Thymus (tissue), 11 donors: ENCODE results near the gene APBB2. TPM values are rescaled to one million over a fixed set of nuclear protein-coding genes. Genes with fewer than 3 reads are reported as not detected.
A peak's percentile ranks its signal among the peaks of the same experiment; 100 is the strongest.

ENCODE experiments used
- DNase-seq, 9 donors: peaks; one replicate each; pipeline ENCODE4 v3.0.0-alpha.2; 2013; ENCODE audit warnings: low spot score in 9 of 9, low read depth in 6 of 9, missing footprints in 1 of 9
- H3K27ac ChIP-seq, 2 donors: one replicate each; pipeline ENCODE4 v1.5.1; 2013; ENCODE audit warnings: control low read depth in 1 of 2, low read depth in 1 of 2, low read length in 1 of 2, mild to moderate bottlenecking in 1 of 2, moderate library complexity in 1 of 2
- H3K27me3 ChIP-seq, 2 donors: one replicate each; pipeline ENCODE4 v1.5.1; 2013; ENCODE audit warnings: low read length in 1 of 2; ENCODE audit not compliant: control insufficient read depth in 2 of 2, insufficient read depth in 1 of 2
- H3K36me3 ChIP-seq, 2 donors: one replicate each; pipeline ENCODE4 v1.5.1; 2013; ENCODE audit warnings: low read length in 1 of 2, mild to moderate bottlenecking in 1 of 2, moderate library complexity in 1 of 2; ENCODE audit not compliant: control insufficient read depth in 2 of 2, insufficient read depth in 2 of 2
- H3K4me1 ChIP-seq, 2 donors: one replicate each; pipeline ENCODE4 v1.5.1; 2013; ENCODE audit warnings: low read length in 2 of 2; ENCODE audit not compliant: control insufficient read depth in 2 of 2, insufficient read depth in 2 of 2
- H3K4me3 ChIP-seq, 2 donors: one replicate each; pipeline ENCODE4 v1.5.1; 2013; ENCODE audit warnings: low read length in 2 of 2, control low read depth in 1 of 2, mild to moderate bottlenecking in 1 of 2
- H3K9me3 ChIP-seq, 2 donors: one replicate each; pipeline ENCODE4 v1.5.1; 2013; ENCODE audit warnings: low read length in 1 of 2, mild to moderate bottlenecking in 1 of 2; ENCODE audit not compliant: control insufficient read depth in 2 of 2, insufficient read depth in 1 of 2
- WGBS: extraction: QIAGEN DNeasy Blood & Tissue Kit; methylation state at CpG from one replicate; pipeline ENCODE4 v1.1.7; 2013; 5-methylcytosine and 5-hydroxymethylcytosine counted together
- polyA plus RNA-seq: library from polyadenylated mRNA; stranded (reverse); fragments of 200-250 nt; gene quantifications from one replicate; pipeline ENCODE4 v1.2.3, GENCODE V29; 2013
- total RNA-seq: library from RNA; stranded (reverse); fragments of 120-200 nt; gene quantifications from one replicate; pipeline ENCODE4 v1.2.4, GENCODE V29; 2013
- donor health status: healthy.

APBB2 gene
- total and polyA plus RNA-seq, 2 donors, result 10.0 to 20.2 TPM

DNA sequence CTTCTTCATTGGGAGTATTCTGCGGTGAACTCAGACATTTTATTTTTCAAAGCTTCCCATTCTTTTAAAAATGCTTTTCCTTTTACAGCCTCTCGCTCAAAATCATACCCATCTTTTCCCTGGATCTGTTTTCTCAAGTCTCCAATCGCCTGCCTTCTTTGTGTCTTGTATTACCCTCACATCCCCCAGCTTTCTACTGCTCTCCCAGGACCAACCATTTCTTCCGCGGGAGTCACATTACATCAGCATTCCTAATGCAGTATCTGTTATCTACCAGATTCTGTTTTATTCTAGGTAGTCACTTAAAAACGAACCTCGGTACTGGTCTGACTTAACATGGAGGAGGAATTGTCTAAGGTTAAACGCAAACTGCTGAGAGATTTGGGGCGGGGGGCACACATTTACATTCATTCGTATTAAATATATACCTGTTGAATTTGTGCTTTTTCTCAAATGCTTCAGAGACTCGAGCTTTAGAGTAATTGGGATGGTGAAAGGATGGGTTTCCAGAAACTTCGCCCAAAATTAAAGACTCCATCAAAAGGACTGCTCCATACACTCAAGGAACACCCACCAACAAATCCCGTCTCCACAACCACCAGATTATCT is 41.9 kb upstream of the APBB2 start:
- 23% methylated on average over 13 of the region's 13 CpGs for WGBS
- H3K27ac ChIP-seq, result no peak overlapping the region
- DNase-seq, result no peak
- H3K4me3 ChIP-seq, result peak overlapping the region in 1 of 2 donors; percentile 33
- H3K4me1 ChIP-seq, result peaks cover 7 to 12% of the 10 kb centered on the region in 2 donors
- no peaks in the 10 kb centered on the region for H3K36me3 ChIP-seq
- H3K9me3 ChIP-seq, result no peaks in the 10 kb centered on the region
- peaks cover 33 to 54% of the 10 kb centered on the region in 2 donors for H3K27me3 ChIP-seq

- Histone ChIP-seq H3K9me3 (no peaks in the 10 kb centered on the region), H3K27me3 (no peaks in the 10 kb centered on the region), H3K36me3 (no peaks in the 10 kb centered on the region), H3K27ac (no peak overlapping the region), H3K4me3 (no peak overlapping the region), H3K4me1 (no peaks in the 10 kb centered on the region)
- WGBS, result 100% methylated on average over 1 of the region's 1 CpG
- DNase-seq, result no peak
Measured at GRCh38 chr4:41245983-41246382, 31.6 kb upstream of the APBB2 start.

DNA sequence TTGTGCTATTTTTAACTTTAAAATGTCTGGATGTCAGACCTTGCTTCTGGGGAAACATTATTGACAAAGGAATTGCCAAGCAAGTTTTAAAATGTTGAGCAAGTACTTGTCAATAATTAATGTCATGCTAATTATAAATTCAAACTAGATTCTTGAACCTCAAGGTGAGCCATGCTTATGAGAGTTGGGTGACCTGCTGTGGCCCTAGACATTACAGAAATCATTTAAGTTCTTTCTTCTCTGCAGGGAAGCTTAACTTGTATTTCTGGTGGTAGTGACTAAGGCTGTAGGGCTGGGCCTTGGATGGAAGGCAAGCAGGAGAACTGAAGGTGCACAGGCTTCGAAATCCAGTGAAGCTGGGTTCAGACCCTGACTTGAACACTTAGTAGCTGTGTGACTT is 27.6 kb upstream of the APBB2 start:
- DNase-seq, result no peak
- 71% methylated on average over 1 of the region's 1 CpG for WGBS
- Histone ChIP-seq H3K4me1 (no peaks in the 10 kb centered on the region), H3K27ac (no peak overlapping the region), H3K4me3 (no peak overlapping the region), H3K9me3 (no peaks in the 10 kb centered on the region), H3K36me3 (no peaks in the 10 kb centered on the region), H3K27me3 (no peaks in the 10 kb centered on the region)

GRCh38 chr4:41236508-41236907 is 22.2 kb upstream of the APBB2 start:
- WGBS, result 92% methylated on average over 1 of the region's 1 CpG
- Histone ChIP-seq H3K27me3 (no peaks in the 10 kb centered on the region), H3K4me1 (no peaks in the 10 kb centered on the region), H3K9me3 (no peaks in the 10 kb centered on the region), H3K4me3 (no peak overlapping the region), H3K27ac (no peak overlapping the region), H3K36me3 (no peaks in the 10 kb centered on the region)
- DNase-seq, result no peak

GRCh38 chr4:41236032-41236431 is 21.7 kb upstream of the APBB2 start:
- no peaks in the 10 kb centered on the region for H3K36me3 ChIP-seq
- no peak overlapping the region for H3K4me3 ChIP-seq
- no peaks in the 10 kb centered on the region for H3K27me3 ChIP-seq
- no peaks in the 10 kb centered on the region for H3K9me3 ChIP-seq
- no peak for DNase-seq
- 100% methylated on average over 1 of the region's 1 CpG for WGBS
- no peak overlapping the region for H3K27ac ChIP-seq
- no peaks in the 10 kb centered on the region for H3K4me1 ChIP-seq

DNA sequence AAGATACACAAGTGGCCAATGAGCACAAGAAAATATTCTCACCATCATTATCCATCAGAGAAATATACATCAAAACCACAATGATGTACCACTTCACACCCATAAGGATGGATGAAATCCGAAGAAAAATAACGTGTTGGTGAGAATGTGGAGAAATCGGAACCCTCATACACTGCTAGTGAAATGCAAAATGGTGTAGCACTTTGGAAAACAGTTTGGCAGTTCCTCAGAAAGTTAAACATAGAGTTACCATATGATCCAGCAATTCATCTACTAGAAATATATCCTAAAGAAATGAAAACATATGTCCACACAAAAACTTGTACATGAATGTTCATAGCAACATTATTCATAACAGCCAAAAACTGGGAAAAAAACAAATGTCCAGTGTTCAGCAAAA is 18.5 kb upstream of the APBB2 start:
- WGBS, result 95% methylated on average over 3 of the region's 3 CpGs
- no peak overlapping the region for H3K27ac ChIP-seq
- H3K4me1 ChIP-seq, result no peaks in the 10 kb centered on the region
- no peaks in the 10 kb centered on the region for H3K9me3 ChIP-seq
- DNase-seq, result no peak
- H3K27me3 ChIP-seq, result peaks cover 0 to under 1% of the 10 kb centered on the region in 2 donors
- no peak overlapping the region for H3K4me3 ChIP-seq
- H3K36me3 ChIP-seq, result no peaks in the 10 kb centered on the region

DNA sequence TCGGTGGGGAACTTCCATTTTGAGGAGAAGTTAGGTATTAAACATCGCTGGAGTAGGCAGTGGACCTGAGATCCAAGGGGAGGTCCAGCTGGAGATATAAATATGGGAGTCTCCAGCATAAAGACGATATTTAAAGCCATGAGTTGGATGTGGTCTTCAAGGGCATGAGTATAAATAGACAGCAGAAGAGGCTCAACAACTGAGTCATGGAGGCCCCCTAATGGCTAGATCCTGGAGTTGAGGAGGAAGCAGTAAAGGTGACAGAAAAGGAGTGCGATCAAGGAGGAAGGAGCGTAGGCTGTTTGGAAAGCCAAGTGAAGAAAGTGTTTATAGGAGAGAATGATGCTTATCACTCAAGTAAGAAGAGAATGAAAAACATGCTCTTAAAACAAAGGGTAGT is 18.1 kb upstream of the APBB2 start:
- Histone ChIP-seq H3K27me3 (peaks cover 0 to 2% of the 10 kb centered on the region in 2 donors), H3K36me3 (no peaks in the 10 kb centered on the region), H3K4me1 (no peaks in the 10 kb centered on the region), H3K4me3 (no peak overlapping the region), H3K27ac (no peak overlapping the region), H3K9me3 (no peaks in the 10 kb centered on the region)
- no peak for DNase-seq
- WGBS, result 77% methylated on average over 5 of the region's 5 CpGs

GRCh38 chr4:41227902-41228301 is 13.6 kb upstream of the APBB2 start:
- Histone ChIP-seq H3K27ac (no peak overlapping the region), H3K36me3 (no peaks in the 10 kb centered on the region), H3K9me3 (no peaks in the 10 kb centered on the region), H3K4me3 (no peak overlapping the region), H3K4me1 (no peaks in the 10 kb centered on the region), H3K27me3 (peaks cover 0 to 2% of the 10 kb centered on the region in 2 donors)
- DNase-seq, result no peak
- WGBS, result 92% methylated on average over 4 of the region's 4 CpGs

- no peaks in the 10 kb centered on the region for H3K9me3 ChIP-seq
- DNase-seq, result no peak
- 83% methylated on average over 4 of the region's 4 CpGs for WGBS
- no peak overlapping the region for H3K27ac ChIP-seq
- H3K36me3 ChIP-seq, result no peaks in the 10 kb centered on the region
- peaks cover 2 to 5% of the 10 kb centered on the region in 2 donors for H3K27me3 ChIP-seq
- H3K4me3 ChIP-seq, result no peak overlapping the region
- H3K4me1 ChIP-seq, result no peaks in the 10 kb centered on the region
Measured at GRCh38 chr4:41221850-41222645, 7.7 kb upstream of the APBB2 start.
